SK-N-SH (cell line): ENCODE data around the gene NCKAP5L. TPM values are rescaled to one million over a fixed set of nuclear protein-coding genes. Genes with fewer than 3 reads are reported as not detected.

Source experiments
- CTCF ChIA-PET: fragments of 300-600, 350-600 bp; formaldehyde crosslinking; extraction: SDS; loops from one replicate; lab custom pipeline; 2021; lab: Yijun Ruan, JAX
- POLR2A ChIA-PET: fragments of 350-600 bp; sonication (Branson Sonifier 250); formaldehyde crosslinking; extraction: SDS; loops from one replicate; lab custom pipeline; 2020; ENCODE audit warnings: antibody characterized with exemption, inconsistent platforms; lab: Yijun Ruan, JAX
- DNase-seq: peaks from one replicate; pipeline ENCODE4 v3.0.0; 2012
- H2AFZ ChIP-seq: fragments of 200-600 bp; sonication (generic); 2 replicates; pipeline ENCODE4 v1.8.1; 2016; ENCODE audit warnings: antibody characterized with exemption, mild to moderate bottlenecking, low read depth
- H3F3A ChIP-seq: fragments of 200-600 bp; sonication (generic); replicated peaks from 2 replicates; pipeline ENCODE3; 2016; ENCODE audit warnings: antibody characterized with exemption, mild to moderate bottlenecking; ENCODE audit not compliant: insufficient read depth
- H3K27ac ChIP-seq, 2 experiments: fragments of 200-500 bp in 1 of 2; fragments of 200-600 bp in 1 of 2; sonication (Bioruptor generic) in 1 of 2; sonication (generic), shearing (Covaris generic) in 1 of 2; 2 replicates each; pipeline versions ENCODE4 v1.5.1 to v1.6.1; 2014 to 2016; ENCODE audit warnings: low read depth in 2 of 2, inconsistent platforms in 1 of 2, low read length in 1 of 2, mild to moderate bottlenecking in 1 of 2, mixed read lengths in 1 of 2
- H3K27me3 ChIP-seq: fragments of 200-600 bp; sonication (generic), shearing (Covaris generic); 2 replicates; pipeline ENCODE4 v1.6.1; 2016; ENCODE audit warnings: mixed run types; ENCODE audit not compliant: insufficient read depth
- H3K36me3 ChIP-seq, 2 experiments: fragments of 200-500 bp in 1 of 2; fragments of 200-600 bp in 1 of 2; sonication (Bioruptor generic) in 1 of 2; sonication (generic) in 1 of 2; replicated peaks in 1 of 2; 2 replicates each; pipeline versions ENCODE3 to v1.5.1; 2014 to 2016; ENCODE audit warnings: low read length in 1 of 2, mild to moderate bottlenecking in 1 of 2; ENCODE audit not compliant: insufficient read depth in 2 of 2, control insufficient read depth in 1 of 2
- H3K4me1 ChIP-seq, 2 experiments: fragments of 200-500 bp in 1 of 2; fragments of 200-600 bp in 1 of 2; sonication (Bioruptor generic) in 1 of 2; sonication (generic), shearing (Covaris generic) in 1 of 2; 2 replicates each; pipeline versions ENCODE4 v1.5.1 to v1.6.1; 2014 to 2016; ENCODE audit warnings: low read depth in 1 of 2, low read length in 1 of 2, mixed run types in 1 of 2; ENCODE audit not compliant: insufficient read depth in 2 of 2, control insufficient read depth in 1 of 2
- H3K4me2 ChIP-seq: fragments of 200-600 bp; sonication (generic), shearing (Covaris generic); 2 replicates; pipeline ENCODE4 v1.6.1; 2017; ENCODE audit warnings: mixed run types
- H3K4me3 ChIP-seq, 2 experiments: fragments of 200-500 bp in 1 of 2; fragments of 200-600 bp in 1 of 2; sonication (Bioruptor generic) in 1 of 2; sonication (generic), shearing (Covaris generic) in 1 of 2; 2 replicates each; pipeline versions ENCODE4 v1.5.1 to v1.8.1; 2014 to 2016; ENCODE audit warnings: low read depth in 2 of 2, inconsistent platforms in 1 of 2, low read length in 1 of 2, mild to moderate bottlenecking in 1 of 2, mixed read lengths in 1 of 2, moderate library complexity in 1 of 2
- H3K79me2 ChIP-seq: fragments of 200-600 bp; sonication (generic); 2 replicates; pipeline ENCODE4 v1.8.1; 2017; ENCODE audit warnings: mild to moderate bottlenecking; ENCODE audit not compliant: insufficient read depth
- H3K9ac ChIP-seq: fragments of 200-600 bp; sonication (generic); 2 replicates; pipeline ENCODE4 v1.6.1; 2017; ENCODE audit warnings: mixed run types
- H3K9me2 ChIP-seq: fragments of 200-600 bp; sonication (generic); 2 replicates; pipeline ENCODE4 v1.6.1; 2017; ENCODE audit warnings: mixed run types
- H3K9me3 ChIP-seq: fragments of 200-600 bp; sonication (generic); 2 replicates; pipeline ENCODE4 v1.6.1; 2017; ENCODE audit warnings: mixed run types, mild to moderate bottlenecking, moderate library complexity
- H4K20me1 ChIP-seq: fragments of 200-600 bp; sonication (generic); 2 replicates; pipeline ENCODE4 v1.6.1; 2017; ENCODE audit warnings: mild to moderate bottlenecking, mixed run types; ENCODE audit not compliant: insufficient read depth
- CHD2 ChIP-seq: fragments of 150-350 bp; IDR thresholded peaks from 2 replicates; pipeline ENCODE4 v1.6.1; 2018; ENCODE audit warnings: low read length; ENCODE audit not compliant: partially characterized antibody
- EP300 ChIP-seq, 2 experiments: IDR thresholded peaks; 2 replicates each; pipeline versions ENCODE4 v1.4.0 to v1.6.1; 2012; ENCODE audit warnings: borderline replicate concordance in 1 of 2, low read depth in 1 of 2, low read length in 1 of 2
- FOSL2 ChIP-seq: IDR thresholded peaks from 2 replicates; pipeline ENCODE4 v1.4.0; 2012; ENCODE audit warnings: low read depth, mild to moderate bottlenecking, moderate library complexity, borderline replicate concordance
- FOXJ3 ChIP-seq: sonication (generic); formaldehyde crosslinking; IDR thresholded peaks from 2 replicates; pipeline ENCODE4 v1.5.1; 2020; ENCODE audit warnings: mild to moderate bottlenecking, missing genetic modification reagents
- JUND ChIP-seq: IDR thresholded peaks from 2 replicates; pipeline ENCODE4 v1.4.0; 2012
- MEF2A ChIP-seq: IDR thresholded peaks from 2 replicates; pipeline ENCODE4 v1.4.0; 2012; ENCODE audit warnings: low read depth, borderline replicate concordance
- MXI1 ChIP-seq: IDR thresholded peaks from 2 replicates; pipeline ENCODE4 v1.6.1; 2012; ENCODE audit warnings: mild to moderate bottlenecking, low read depth, low read length, improper control_type of control experiment
- POLR2AphosphoS5 ChIP-seq: IDR thresholded peaks from 2 replicates; pipeline ENCODE4 v1.6.1; 2012; ENCODE audit warnings: low read depth, low read length
- RCOR1 ChIP-seq: fragments of 150-350 bp; IDR thresholded peaks from 2 replicates; pipeline ENCODE4 v1.6.1; 2017; ENCODE audit warnings: antibody characterized with exemption, low read length
- REST ChIP-seq: IDR thresholded peaks from 2 replicates; pipeline ENCODE4 v1.6.1; 2012; ENCODE audit warnings: mild to moderate bottlenecking, low read depth, low read length, moderate library complexity
- RFX5 ChIP-seq: IDR thresholded peaks from 2 replicates; pipeline ENCODE4 v1.6.1; 2012; ENCODE audit warnings: mild to moderate bottlenecking, improper control_type of control experiment, low read length
- RXRA ChIP-seq: IDR thresholded peaks from 2 replicates; pipeline ENCODE4 v1.4.0; 2012; ENCODE audit warnings: low read depth, mild to moderate bottlenecking, borderline replicate concordance
- SIN3A ChIP-seq: IDR thresholded peaks from 2 replicates; pipeline ENCODE4 v1.6.1; 2012; ENCODE audit warnings: low read depth, mild to moderate bottlenecking, low read length, moderate library complexity, borderline replicate concordance
- TCF12 ChIP-seq: IDR thresholded peaks from 2 replicates; pipeline ENCODE4 v1.4.0; 2012
- USF1 ChIP-seq: IDR thresholded peaks from 2 replicates; pipeline ENCODE4 v1.4.0; 2012; ENCODE audit warnings: low read depth, borderline replicate concordance
- ZBTB33 ChIP-seq: IDR thresholded peaks from 2 replicates; pipeline ENCODE4 v1.4.0; 2012; ENCODE audit warnings: low read depth, borderline replicate concordance
- WGBS: methylation state at CpG from one replicate; pipeline ENCODE4 v1.1.6; 2017; ENCODE audit warnings: low lambda C conversion rate; 5-methylcytosine and 5-hydroxymethylcytosine counted together
- polyA plus RNA-seq, 3 experiments: library from polyadenylated mRNA; depleted of rRNA; stranded (reverse); fragments of >200 nt; gene quantifications; 2 replicates each; pipeline ENCODE4 v1.2.3, GENCODE V29; 2012
- TF ChIP-seq, protein P1 (sequence below): IDR thresholded peaks from 2 replicates; pipeline ENCODE4; 2012
- TF ChIP-seq, protein P2 (sequence below): fragments of 150-350 bp; IDR thresholded peaks from 2 replicates; pipeline ENCODE4 v1.6.1; 2017; ENCODE audit warnings: antibody characterized with exemption, low read length, low read depth, borderline replicate concordance

Gene NCKAP5L
- polyA plus RNA-seq, 1 of the 3 experiments (the other 2 are of a cell fraction), result 8.9 TPM

- no peaks in the 10 kb centered on the region for H3K9me2 ChIP-seq
- H3K79me2 ChIP-seq, result no peaks in the 10 kb centered on the region
- CTCF ChIA-PET, result interaction anchor here (1.1 kb wide), 1 partner anchor 31 kb away, joined by 3 read pairs; no protein-coding TSS in a partner anchor
- no peaks in the 10 kb centered on the region for H3K27me3 ChIP-seq
- H3K36me3 ChIP-seq, result peaks cover 0 to 55% of the 10 kb centered on the region in 2 experiments
- no peak for DNase-seq
- no peak overlapping the region for H3K9ac ChIP-seq
- H3F3A ChIP-seq, result no peaks in the 10 kb centered on the region
- no peaks in the 10 kb centered on the region for H4K20me1 ChIP-seq
- H3K4me3 ChIP-seq, result no peak overlapping the region
- no peak overlapping the region for H3K27ac ChIP-seq
- POLR2A ChIA-PET, result no interaction called here
- no peaks in the 10 kb centered on the region for H3K4me1 ChIP-seq
- WGBS, result 95% methylated on average over 4 of the region's 9 CpGs
- TF ChIP-seq ZBTB33 (no peak), MXI1 (no peak), RXRA (no peak), USF1 (no peak), SIN3A (no peak), JUND (no peak)
- TF ChIP-seq, protein P1, sequence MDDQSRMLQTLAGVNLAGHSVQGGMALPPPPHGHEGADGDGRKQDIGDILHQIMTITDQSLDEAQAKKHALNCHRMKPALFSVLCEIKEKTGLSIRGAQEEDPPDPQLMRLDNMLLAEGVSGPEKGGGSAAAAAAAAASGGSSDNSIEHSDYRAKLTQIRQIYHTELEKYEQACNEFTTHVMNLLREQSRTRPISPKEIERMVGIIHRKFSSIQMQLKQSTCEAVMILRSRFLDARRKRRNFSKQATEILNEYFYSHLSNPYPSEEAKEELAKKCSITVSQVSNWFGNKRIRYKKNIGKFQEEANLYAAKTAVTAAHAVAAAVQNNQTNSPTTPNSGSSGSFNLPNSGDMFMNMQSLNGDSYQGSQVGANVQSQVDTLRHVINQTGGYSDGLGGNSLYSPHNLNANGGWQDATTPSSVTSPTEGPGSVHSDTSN, result no peak
- no peaks in the 10 kb centered on the region for H3K9me3 ChIP-seq
- H2AFZ ChIP-seq, result no peak overlapping the region
- no peak overlapping the region for H3K4me2 ChIP-seq
Measured at GRCh38 chr12:49793620-49794019, 34.6 kb downstream of the NCKAP5L start.

DNA sequence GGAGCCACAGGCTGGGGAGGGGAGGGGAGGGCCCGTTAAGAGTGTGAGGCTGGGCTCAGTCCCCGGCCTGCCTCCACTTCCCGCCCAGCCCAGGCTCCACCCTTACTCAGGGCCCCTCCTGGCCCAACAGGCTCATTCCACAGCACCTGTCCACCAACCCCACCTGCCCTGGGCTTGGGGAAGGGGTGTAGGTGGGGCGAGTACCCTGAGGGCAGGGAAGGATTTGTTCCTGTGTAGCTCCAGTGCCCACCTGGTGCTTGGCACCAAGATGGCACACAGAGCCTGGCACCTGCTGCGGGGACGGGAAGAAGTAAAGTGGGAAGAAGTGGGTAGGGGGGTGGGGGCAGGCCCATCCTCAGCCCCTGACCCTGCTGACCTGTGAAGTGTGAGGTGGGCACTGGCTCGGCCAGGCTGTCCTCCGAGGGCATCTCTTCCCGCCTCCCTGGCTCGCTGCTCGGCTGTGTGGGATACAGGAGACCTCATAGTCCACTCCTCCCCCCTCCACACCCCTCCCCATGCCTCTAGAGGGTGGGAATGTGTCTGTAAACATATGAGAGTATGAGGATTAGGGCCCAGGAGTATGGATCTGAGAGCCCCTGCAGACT, 35.1 kb downstream of the NCKAP5L start:
- no peaks in the 10 kb centered on the region for H3K4me1 ChIP-seq
- no peaks in the 10 kb centered on the region for H3K9me3 ChIP-seq
- DNase-seq, result no peak
- no peak overlapping the region for H3K4me2 ChIP-seq
- H3F3A ChIP-seq, result no peaks in the 10 kb centered on the region
- POLR2A ChIA-PET, result no interaction called here
- no peak overlapping the region for H2AFZ ChIP-seq
- CTCF ChIA-PET, result interaction anchor here (0.9 to 1.2 kb wide), 3 partner anchors 30 to 82 kb away, joined by 3 to 4 read pairs (median 3); no protein-coding TSS in a partner anchor
- H3K4me3 ChIP-seq, result no peak overlapping the region
- H3K36me3 ChIP-seq, result peaks cover 2 to 50% of the 10 kb centered on the region in 2 experiments
- H3K27ac ChIP-seq, result no peak overlapping the region
- no peaks in the 10 kb centered on the region for H3K79me2 ChIP-seq
- 89% methylated on average over 9 of the region's 11 CpGs for WGBS
- no peaks in the 10 kb centered on the region for H4K20me1 ChIP-seq
- H3K27me3 ChIP-seq, result no peaks in the 10 kb centered on the region
- no peaks in the 10 kb centered on the region for H3K9me2 ChIP-seq
- no peak overlapping the region for H3K9ac ChIP-seq
- TF ChIP-seq, protein P2, sequence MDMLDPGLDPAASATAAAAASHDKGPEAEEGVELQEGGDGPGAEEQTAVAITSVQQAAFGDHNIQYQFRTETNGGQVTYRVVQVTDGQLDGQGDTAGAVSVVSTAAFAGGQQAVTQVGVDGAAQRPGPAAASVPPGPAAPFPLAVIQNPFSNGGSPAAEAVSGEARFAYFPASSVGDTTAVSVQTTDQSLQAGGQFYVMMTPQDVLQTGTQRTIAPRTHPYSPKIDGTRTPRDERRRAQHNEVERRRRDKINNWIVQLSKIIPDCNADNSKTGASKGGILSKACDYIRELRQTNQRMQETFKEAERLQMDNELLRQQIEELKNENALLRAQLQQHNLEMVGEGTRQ, result no peak
- no peak for TF ChIP-seq RXRA
- TF ChIP-seq RCOR1, result no peak
- no peak for TF ChIP-seq SIN3A
- no peak for TF ChIP-seq REST
- no peak for TF ChIP-seq POLR2AphosphoS5
- TF ChIP-seq EP300 (IDR thresholded peaks at IDR 0.05; ENCODE audit: borderline replicate concordance in 1 of 2, low read depth in 1 of 2, low read length in 1 of 2), result no peak
- TF ChIP-seq MEF2A, result no peak
- TF ChIP-seq RFX5, result no peak
- TF ChIP-seq TCF12, result no peak
- TF ChIP-seq CHD2, result no peak
- no peak for TF ChIP-seq FOXJ3 (CRISPR knock-in tag)
- no peak for TF ChIP-seq FOSL2
